Activated T-cell treated with anti-CD3 and anti-CD28 coated beads, Interleukin-2, amount 50 U/mL, for 4 hours (primary cell): ENCODE measurements around the gene SEMA3C. TPM values are rescaled to one million over a fixed set of nuclear protein-coding genes. Genes with fewer than 3 reads are reported as not detected.

Experiments
- ATAC-seq, 2 donors: fragments of 200-7000 bp; cut with Tn5 transposase; one replicate each; pipeline ENCODE4 v1.10.0; 2021
- DNase-seq: peaks from one replicate; pipeline ENCODE4 v3.0.0-alpha.2; 2020
- H3K27me3 Mint-ChIP-seq: one replicate; pipeline ENCODE4 v1.8.0; 2021; ENCODE audit warnings: low read depth, mixed read lengths
- H3K36me3 Mint-ChIP-seq: one replicate; pipeline ENCODE4 v1.8.0; 2022; ENCODE audit warnings: mixed read lengths; ENCODE audit not compliant: insufficient read depth
- H3K4me1 Mint-ChIP-seq: one replicate; pipeline ENCODE4 v1.8.0; 2021; ENCODE audit warnings: low read depth, mixed read lengths
- H3K4me3 Mint-ChIP-seq: one replicate; pipeline ENCODE4 v1.8.0; 2021; ENCODE audit warnings: mild to moderate bottlenecking, moderate library complexity, mixed read lengths
- H3K9me3 Mint-ChIP-seq: one replicate; pipeline ENCODE4 v1.8.0; 2021; ENCODE audit warnings: mixed read lengths
- total RNA-seq, 3 donors: library from RNA; stranded (reverse); gene quantifications; one replicate each; pipeline ENCODE4 v1.2.1, GENCODE V29; 2021

Gene SEMA3C
- total RNA-seq, 3 donors from 2014 or later = 0.11 to 0.16 (median 0.13) TPM

- Mint-ChIP-seq H3K27me3 (peaks cover 28% of the 10 kb centered on the region), H3K4me1 (peaks cover 3% of the 10 kb centered on the region), H3K36me3 (no peaks in the 10 kb centered on the region), H3K9me3 (peaks cover 4% of the 10 kb centered on the region), H3K4me3 (no peak overlapping the region)
- no peak for ATAC-seq
- no peak for DNase-seq
Observed at GRCh38 chr7:80916770-80917741, 1.8 kb downstream of the SEMA3C start.

DNA sequence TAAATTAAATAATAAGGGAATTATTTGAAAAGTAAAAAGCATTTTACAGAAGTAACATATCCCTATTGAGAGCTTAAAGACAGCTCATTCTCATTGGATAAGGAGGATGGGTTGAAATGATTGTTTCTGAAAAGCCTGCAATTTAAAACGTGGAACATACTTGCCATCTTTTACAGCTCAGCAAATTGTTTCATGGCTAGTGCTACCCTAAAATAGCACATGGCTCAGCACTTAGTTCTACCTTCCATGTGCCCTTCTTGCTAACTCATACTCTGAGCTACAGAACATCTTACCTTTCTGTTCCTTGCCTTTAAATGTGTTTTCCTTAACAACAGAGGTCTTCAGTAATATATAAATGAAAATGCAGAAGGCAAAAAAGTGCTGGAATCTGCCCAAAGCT is 8.6 kb downstream of the SEMA3C start:
- no peaks in the 10 kb centered on the region for H3K4me1 Mint-ChIP-seq
- no peaks in the 10 kb centered on the region for H3K36me3 Mint-ChIP-seq

GRCh38 chr7:80908360-80908797 is 10.5 kb downstream of the SEMA3C start:
- no peaks in the 10 kb centered on the region for H3K27me3 Mint-ChIP-seq
- no peak overlapping the region for H3K4me3 Mint-ChIP-seq
- ATAC-seq = no peak
- no peak for DNase-seq
- no peaks in the 10 kb centered on the region for H3K36me3 Mint-ChIP-seq
- no peaks in the 10 kb centered on the region for H3K4me1 Mint-ChIP-seq
- peaks cover 4% of the 10 kb centered on the region for H3K9me3 Mint-ChIP-seq

More for the DNA sequence above, 8.6 kb downstream of the SEMA3C start:
- Mint-ChIP-seq H3K4me3 (no peak overlapping the region), H3K9me3 (peaks cover 4% of the 10 kb centered on the region), H3K27me3 (no peaks in the 10 kb centered on the region)
- DNase-seq (no peak), ATAC-seq (no peak)

- ATAC-seq = no peak
- no peak for DNase-seq
- H3K9me3 Mint-ChIP-seq = peaks cover 4% of the 10 kb centered on the region
- no peak overlapping the region for H3K4me3 Mint-ChIP-seq
- H3K4me1 Mint-ChIP-seq = no peaks in the 10 kb centered on the region
- no peaks in the 10 kb centered on the region for H3K36me3 Mint-ChIP-seq
- no peaks in the 10 kb centered on the region for H3K27me3 Mint-ChIP-seq
Observed at GRCh38 chr7:80907612-80908011, 11.2 kb downstream of the SEMA3C start.

DNA sequence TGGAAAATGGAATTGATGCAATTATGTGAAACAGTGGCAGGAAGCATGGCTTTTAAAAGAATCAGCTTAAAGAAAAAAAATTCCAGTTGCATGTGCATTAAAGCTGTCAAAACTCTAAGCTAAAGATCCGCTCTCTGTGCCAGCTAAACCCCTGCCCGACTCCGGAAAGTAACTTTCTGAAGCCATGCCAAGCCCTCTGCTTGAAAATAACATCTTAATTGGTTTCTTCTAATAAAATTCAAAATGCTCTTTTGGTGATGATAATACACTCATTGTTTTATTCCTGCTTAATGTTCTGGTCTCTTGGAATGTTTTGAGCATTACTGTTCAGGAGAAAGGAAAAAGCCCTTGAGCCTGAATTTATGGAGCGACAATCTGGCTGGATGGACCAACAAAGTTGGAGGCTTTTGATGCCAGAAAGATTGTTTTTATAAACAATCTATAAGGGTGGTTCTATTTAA is 11.7 kb downstream of the SEMA3C start:
- DNase-seq = no peak
- Mint-ChIP-seq H3K36me3 (no peaks in the 10 kb centered on the region), H3K4me1 (no peaks in the 10 kb centered on the region), H3K9me3 (peaks cover 1% of the 10 kb centered on the region), H3K4me3 (no peak overlapping the region), H3K27me3 (no peaks in the 10 kb centered on the region)
- ATAC-seq = no peak

DNA sequence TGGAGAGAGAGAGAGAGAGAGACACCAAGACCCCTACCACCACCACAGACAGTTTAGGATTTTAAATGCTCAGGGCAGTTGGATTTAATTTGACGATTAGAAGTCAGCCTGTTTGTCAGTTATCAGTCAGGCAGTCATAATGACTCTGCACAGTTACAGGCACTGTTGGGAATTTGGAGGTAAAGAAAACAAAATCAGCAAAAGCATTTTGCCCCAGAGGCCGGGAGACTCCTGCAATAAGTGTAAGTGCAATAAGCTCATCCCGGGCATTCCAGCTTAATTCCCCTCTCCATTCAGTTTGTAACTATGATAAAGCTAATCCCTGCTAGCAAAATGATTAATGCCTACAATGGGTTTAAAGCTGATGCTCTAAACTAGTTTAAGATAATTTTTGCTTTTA is 13.5 kb downstream of the SEMA3C start:
- no peaks in the 10 kb centered on the region for H3K27me3 Mint-ChIP-seq
- ATAC-seq (no peak), DNase-seq (no peak)
- H3K4me1 Mint-ChIP-seq = no peaks in the 10 kb centered on the region
- no peaks in the 10 kb centered on the region for H3K36me3 Mint-ChIP-seq
- no peak overlapping the region for H3K4me3 Mint-ChIP-seq
- H3K9me3 Mint-ChIP-seq = no peaks in the 10 kb centered on the region

GRCh38 chr7:80902716-80903308 is 16.0 kb downstream of the SEMA3C start:
- no peaks in the 10 kb centered on the region for H3K36me3 Mint-ChIP-seq
- no peaks in the 10 kb centered on the region for H3K4me1 Mint-ChIP-seq
- ATAC-seq (no peak), DNase-seq (no peak)
- no peaks in the 10 kb centered on the region for H3K9me3 Mint-ChIP-seq
- no peaks in the 10 kb centered on the region for H3K27me3 Mint-ChIP-seq
- H3K4me3 Mint-ChIP-seq = no peak overlapping the region

- Mint-ChIP-seq H3K4me1 (no peaks in the 10 kb centered on the region), H3K4me3 (no peak overlapping the region), H3K9me3 (no peaks in the 10 kb centered on the region), H3K36me3 (no peaks in the 10 kb centered on the region), H3K27me3 (no peaks in the 10 kb centered on the region)
- DNase-seq (no peak), ATAC-seq (no peak)
Observed at GRCh38 chr7:80902019-80902418, 16.8 kb downstream of the SEMA3C start.

DNA sequence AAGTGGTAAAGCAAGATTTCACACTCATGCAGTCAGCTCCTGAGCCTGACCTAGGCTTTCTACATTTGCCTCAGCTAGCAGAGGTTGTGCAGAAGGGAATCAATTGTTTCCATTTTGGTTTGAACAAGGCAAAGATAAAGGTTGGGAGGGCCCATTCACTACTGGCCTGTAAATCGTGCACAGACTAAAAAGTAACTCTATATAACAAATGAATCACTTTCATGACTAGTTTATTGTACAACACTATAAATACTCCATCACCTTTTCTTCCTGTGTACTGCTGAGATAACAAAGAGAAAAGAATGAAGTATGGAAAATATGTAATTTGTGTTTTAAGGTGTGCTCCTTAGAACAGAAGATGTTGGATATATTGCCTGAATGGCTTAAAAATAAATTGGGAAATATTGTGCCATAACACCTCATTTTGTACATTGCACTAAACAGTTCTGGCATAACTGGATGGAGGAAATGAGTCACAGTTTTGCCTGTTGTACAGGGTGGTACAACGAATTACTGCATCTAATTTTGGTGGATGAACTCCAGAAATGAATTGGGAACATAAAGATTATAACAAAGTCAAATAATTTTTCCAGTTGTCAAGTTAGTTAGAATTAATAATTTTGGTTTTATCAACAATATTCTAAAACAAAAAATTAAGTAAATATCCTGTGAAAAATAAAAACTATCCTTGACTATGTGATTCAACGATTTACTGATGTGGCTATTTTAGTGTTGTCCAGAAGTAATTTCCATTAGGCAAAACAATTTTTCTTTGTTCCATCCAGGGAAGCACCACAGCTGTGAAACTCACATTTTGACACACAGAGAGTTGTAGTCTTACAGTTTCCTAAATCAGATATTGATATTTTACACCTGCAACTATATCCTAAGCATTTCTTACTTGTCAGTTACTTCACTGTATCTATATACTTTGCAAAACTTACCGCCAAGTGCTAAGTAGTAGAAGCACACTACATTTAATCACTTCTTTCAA is 18.0 kb downstream of the SEMA3C start:
- ATAC-seq = no peak
- no peaks in the 10 kb centered on the region for H3K36me3 Mint-ChIP-seq
- no peaks in the 10 kb centered on the region for H3K27me3 Mint-ChIP-seq
- no peaks in the 10 kb centered on the region for H3K9me3 Mint-ChIP-seq
- H3K4me3 Mint-ChIP-seq = no peak overlapping the region
- no peaks in the 10 kb centered on the region for H3K4me1 Mint-ChIP-seq
- DNase-seq = no peak

DNA sequence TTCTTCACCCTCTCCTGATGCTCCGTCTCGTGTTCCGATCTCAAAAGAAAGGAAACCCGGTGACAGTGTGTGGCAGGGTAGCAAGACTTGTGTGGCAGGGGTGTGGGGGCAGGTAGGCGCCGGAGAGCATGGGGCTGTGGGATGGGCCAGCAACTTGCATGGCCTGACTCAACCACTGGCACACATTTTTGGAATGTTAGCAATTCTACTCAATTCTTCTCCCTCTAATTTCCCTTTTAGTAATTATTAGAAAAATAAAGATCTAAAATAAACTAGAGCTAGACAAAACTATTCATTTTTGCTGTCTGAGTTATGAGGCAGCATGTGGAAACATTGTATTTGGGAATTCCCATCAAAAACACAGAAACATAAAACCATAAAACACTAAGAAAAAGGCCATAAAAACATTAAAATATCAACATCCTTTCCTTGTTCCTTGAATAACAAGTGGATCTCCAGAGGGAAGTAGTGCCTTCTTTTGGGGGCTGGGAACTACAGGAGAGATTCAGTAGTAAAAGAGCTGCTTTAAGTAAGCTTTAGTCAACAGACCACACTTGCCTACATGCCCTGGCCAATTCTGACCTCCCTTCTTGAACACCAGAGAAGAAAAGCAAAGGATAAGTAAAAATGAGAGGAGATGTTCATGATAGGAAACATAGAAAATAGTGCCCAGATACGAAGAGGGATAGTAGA is 21.8 kb downstream of the SEMA3C start:
- no peak overlapping the region for H3K4me3 Mint-ChIP-seq
- H3K9me3 Mint-ChIP-seq = no peaks in the 10 kb centered on the region
- DNase-seq = no peak
- no peaks in the 10 kb centered on the region for H3K27me3 Mint-ChIP-seq
- no peak for ATAC-seq
- no peaks in the 10 kb centered on the region for H3K4me1 Mint-ChIP-seq
- no peaks in the 10 kb centered on the region for H3K36me3 Mint-ChIP-seq

GRCh38 chr7:80895056-80895455 is 23.8 kb downstream of the SEMA3C start:
- DNase-seq (no peak), ATAC-seq (no peak)
- H3K27me3 Mint-ChIP-seq = no peaks in the 10 kb centered on the region
- H3K4me1 Mint-ChIP-seq = no peaks in the 10 kb centered on the region
- H3K36me3 Mint-ChIP-seq = no peaks in the 10 kb centered on the region
- peaks cover 7% of the 10 kb centered on the region for H3K9me3 Mint-ChIP-seq
- H3K4me3 Mint-ChIP-seq = no peak overlapping the region

- no peak overlapping the region for H3K4me3 Mint-ChIP-seq
- H3K27me3 Mint-ChIP-seq = no peaks in the 10 kb centered on the region
- DNase-seq (no peak), ATAC-seq (no peak)
- no peaks in the 10 kb centered on the region for H3K36me3 Mint-ChIP-seq
- H3K4me1 Mint-ChIP-seq = no peaks in the 10 kb centered on the region
- peaks cover 7% of the 10 kb centered on the region for H3K9me3 Mint-ChIP-seq
Observed at GRCh38 chr7:80891259-80891544, 27.6 kb downstream of the SEMA3C start.

DNA sequence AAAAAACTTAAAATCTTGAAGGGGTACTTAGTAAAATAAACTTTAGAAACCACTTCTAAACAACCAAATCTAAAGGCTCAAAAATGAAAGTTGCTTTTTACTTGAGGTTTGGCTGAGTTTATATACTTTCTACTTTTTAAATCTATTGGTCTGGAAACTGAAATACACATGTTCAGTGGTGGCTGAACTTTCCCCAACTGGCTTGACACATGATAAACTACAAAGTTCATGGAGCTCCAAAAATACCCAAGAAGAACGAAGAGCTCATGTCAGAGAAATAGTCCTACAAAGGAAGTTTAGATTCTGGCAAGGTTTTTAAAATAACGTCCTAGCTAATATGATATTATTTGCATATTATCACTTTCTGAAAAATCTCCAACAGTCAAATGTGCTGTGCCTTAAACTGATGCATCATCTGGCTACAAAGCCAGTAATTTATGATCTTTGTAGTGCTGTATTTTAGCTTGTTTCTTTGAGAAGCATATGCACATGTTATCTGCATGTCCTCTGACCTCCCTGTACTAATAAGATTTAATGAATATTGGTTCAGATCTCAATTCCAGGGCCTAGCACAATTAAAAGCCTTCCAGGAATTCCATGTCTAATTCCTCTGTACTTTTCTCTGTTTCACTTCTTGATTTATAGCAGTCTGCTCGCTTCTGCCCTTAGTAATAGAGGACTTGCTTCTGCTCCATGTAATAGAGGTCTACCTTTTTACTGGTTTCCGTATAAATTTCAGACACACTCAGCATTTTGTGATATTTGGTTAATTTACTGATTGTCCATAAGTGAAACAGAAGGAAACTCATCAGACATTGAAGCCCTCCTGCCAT is 28.2 kb downstream of the SEMA3C start:
- no peaks in the 10 kb centered on the region for H3K4me1 Mint-ChIP-seq
- no peaks in the 10 kb centered on the region for H3K36me3 Mint-ChIP-seq
- H3K4me3 Mint-ChIP-seq = no peak overlapping the region
- DNase-seq (no peak), ATAC-seq (no peak)
- no peaks in the 10 kb centered on the region for H3K27me3 Mint-ChIP-seq
- H3K9me3 Mint-ChIP-seq = peaks cover 7% of the 10 kb centered on the region
